Measurements from ENCODE around the gene TRIM71.

DNA sequence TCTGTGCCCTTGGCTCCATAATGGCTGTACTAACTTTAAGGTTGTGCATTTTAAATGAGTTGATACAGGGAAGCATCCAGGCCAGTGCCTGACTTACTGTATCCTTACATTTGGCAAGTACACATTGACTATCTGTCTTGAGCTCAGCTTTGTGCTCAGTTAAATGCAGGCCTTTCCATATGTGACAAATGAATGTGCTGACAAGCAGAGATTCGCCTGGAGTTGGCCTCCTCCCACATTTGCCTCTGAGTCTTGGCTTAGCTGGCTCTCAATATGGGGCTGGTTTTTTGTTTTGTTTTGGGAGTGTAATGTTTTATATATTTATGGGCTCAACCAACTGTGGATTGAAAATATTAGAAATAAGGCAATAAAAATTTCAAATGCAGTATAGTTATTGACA lies 29.7 kb downstream of the TRIM71 start:
- no peak for TF ChIP-seq POLR2A (IDR thresholded peaks at IDR 0.05; ENCODE audit: low read length)
- no peak for TF ChIP-seq GATA1 (IDR thresholded peaks at IDR 0.05; ENCODE audit: low read depth, low read length)
